HG02759 (cell line): ENCODE results near the gene CMTM7.
"Not testable (repeated sequence)": the region's sequence is repeated elsewhere in the genome, so short reads cannot be mapped to it uniquely, and the experiment has no call there.

ENCODE experiments used
- ATAC-seq: cut with Tn5 transposase; IDR thresholded peaks from one replicate; pipeline ENCODE4 v1.9.1; 2021; ENCODE audit warnings: mild to moderate bottlenecking, moderate library complexity; ENCODE audit not compliant: unreplicated experiment

Gene CMTM7

DNA sequence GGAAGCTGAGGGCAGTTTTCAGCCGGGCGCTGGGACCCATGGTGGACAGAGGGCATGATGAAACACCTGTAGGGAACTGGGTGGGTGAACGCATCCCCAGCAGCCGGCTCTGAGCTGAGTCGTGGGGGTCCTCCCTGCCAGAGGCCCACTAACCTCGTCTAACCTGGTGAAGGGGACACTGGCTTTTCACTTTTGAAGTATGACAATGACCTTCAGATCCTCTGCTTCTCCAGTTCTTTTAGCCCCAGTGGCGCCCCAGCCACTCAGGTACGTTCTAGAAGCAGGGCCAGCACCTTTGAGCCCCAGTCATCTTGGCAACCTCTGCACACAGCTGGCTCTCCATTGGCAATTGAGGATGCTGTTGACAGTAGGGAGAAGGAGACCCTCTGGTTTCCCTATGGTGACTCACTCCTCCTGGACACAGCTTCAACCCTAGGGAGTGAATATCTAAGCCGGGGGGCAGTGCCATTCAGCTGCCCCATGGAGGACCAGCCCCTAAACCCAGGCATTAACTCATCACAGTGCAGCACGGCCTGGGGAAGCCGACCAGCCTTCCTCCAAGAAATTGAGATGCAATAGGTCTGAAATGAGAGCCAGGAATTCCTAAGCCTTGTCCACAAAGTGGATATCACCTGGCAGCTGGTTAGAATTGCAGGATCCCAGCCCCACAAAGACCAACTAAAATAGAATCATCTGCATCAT is 64.9 kb downstream of the CMTM7 start:
- no peak for ATAC-seq

DNA sequence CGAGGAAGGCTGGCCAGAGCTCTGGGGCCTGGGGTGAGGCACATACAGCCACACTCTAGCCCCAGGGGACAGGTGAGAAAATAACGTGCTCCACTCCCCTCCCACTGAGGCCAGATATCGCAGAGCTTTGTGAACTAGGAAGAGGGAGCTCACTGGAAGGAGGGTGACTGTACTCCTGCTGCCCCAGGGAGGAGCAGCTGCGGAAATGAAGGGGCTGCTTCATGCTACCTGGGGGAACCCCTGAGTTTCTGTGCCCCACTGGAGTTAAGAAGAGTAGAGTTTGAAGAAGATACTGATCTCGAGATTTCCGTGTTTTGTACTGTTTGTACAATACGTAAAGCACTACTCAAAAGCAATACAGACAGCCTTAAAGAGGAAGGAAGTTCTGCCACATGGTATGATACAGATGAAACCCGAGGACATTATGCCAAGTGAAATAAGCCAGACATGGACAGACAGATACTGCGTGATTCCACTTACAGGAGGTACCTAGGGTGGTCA is 66.4 kb downstream of the CMTM7 start:
- peak; percentile 29 for ATAC-seq

DNA sequence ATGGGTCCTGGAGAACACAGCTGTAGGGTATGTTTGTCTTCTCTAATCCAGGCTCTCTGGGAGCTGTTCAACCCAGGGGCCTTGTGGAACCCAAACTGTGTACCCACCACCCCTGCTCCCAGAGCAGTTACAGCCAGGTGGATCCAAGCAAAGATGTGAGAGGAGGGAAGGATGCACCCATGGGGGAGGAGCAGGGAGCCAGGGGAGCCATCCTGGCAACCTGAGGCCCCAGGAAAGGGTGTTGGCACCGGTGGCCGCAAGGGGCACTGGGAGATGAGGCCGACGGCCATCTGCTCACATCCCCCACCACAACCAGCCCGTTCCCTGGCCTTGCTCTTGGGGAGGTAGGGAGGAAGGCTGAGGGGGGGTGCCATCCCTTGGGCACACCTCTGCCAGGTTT is 67.8 kb downstream of the CMTM7 start:
- no peak for ATAC-seq

DNA sequence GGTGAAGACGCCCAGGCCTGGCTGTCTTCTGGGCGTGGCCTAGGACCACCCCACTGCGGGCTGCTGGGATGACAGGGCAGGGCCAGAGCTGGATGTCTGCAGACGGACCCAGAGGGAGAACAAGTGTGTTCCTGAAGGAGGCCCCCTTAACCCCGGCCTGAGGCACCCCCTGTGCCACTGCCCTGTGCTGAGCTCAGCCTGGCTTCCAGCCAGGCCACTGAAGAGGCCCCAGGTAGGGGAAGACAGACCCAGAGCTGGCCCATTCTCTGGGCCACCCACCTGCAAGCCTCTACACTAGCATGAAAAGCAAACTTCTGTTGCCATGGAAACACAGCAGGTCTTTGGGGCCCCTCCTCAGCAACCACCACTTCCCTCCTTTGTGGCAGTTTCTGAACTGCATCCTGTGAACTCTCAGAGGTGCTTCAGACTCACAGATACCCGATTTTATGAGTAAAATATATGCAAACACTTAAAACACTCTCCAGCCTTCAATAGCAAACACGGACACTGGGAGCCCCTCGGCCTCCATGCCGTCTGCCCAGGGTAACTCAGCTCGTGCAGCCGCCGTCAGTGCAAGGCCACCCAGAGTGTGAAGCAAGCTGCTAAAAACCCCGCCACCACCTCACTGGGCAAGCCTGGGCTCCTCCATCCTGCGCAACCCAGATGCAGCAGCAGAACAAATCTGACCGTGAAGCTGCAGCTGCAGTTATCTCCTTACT is 68.5 kb downstream of the CMTM7 start:
- peak; percentile 81 for ATAC-seq

DNA sequence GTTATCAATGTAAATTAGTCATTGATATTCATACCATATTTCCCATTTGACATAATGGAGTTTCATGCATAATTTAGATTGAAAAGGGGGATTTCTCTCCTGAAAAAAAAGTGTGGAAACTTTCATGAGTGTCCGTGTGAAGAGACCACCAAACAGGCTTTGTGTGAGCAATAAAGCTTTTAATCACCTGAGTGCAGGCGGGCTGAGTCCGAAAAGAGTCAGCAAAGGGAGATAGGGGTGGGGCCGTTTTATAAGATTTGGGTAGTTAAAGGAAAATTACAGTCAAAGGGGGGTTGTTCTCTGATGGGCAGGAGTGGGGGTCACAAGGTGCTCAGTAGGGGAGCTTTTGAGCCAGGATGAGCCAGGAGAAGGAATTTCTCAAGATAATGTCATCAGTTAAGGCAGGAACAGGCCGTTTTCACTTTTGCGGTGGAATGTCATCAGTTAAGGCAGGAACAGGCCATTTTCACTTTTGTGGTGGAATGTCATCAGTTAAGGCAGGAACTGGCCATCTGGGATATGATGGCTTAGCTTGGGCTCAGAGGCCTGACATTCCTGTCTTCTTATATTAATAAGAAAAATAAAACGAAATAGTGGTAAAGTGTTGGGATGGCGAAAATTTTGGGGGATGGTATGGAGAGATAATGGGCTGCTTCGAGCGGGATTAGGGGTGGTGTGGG is 69.3 kb downstream of the CMTM7 start:
- ATAC-seq = not testable (repeated sequence)

DNA sequence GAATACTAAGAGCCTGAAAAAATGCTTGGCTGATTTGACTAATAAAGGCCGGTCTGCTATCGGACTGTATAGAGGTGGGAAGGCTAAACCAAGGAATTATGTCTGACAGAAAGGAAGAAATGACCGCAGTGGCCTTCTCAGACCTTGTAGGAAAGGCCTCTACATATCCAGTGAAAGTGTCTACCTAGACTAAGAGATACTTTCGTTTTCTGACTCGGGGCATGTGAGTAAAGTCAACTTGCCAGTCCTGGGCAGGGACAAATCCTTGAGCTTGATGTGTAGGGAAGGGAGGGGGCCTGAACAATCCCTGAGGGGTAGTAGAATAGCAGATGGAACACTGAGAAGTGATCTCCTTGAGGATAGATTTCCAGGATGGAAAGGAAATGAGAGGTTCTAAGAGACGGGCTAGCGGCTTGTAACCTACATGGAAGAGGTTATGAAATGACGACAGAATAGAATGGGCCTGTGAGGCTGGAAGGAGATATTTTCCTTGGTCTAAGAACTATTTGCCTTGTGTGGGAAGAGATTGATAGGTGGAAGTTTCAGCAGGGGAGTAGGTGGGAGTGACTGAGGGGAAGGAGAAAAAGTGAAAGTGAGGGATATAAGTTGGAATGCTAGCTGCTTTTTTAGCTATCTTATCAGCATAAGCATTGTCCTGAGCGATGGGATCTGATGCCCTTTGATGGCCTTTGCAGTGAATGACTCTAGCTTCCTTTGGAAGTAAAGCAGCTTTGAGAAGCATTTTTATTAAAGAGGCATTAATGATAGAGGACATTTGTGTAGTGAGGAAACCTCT is 70.7 kb downstream of the CMTM7 start:
- not testable (repeated sequence) for ATAC-seq

DNA sequence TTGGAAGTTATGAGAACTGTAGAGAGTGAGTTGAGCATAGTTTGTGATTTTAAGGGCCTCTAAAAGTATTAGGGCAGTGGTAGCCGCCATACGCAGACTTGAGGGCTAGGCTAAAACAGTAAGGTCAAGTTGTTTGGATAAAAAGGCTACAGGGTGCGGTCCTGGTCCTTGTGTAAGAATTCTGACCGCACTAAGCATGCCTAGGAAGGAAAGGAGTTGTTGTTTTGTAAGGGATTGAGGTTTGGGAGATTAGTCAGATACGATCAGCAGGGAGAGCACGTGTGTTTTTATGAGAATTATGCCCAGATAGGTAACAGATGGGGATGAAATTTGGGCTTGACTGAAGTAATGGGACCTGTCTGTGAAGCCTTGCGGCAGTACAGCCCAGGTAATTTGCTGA is 71.8 kb downstream of the CMTM7 start:
- ATAC-seq = not testable (repeated sequence)

DNA sequence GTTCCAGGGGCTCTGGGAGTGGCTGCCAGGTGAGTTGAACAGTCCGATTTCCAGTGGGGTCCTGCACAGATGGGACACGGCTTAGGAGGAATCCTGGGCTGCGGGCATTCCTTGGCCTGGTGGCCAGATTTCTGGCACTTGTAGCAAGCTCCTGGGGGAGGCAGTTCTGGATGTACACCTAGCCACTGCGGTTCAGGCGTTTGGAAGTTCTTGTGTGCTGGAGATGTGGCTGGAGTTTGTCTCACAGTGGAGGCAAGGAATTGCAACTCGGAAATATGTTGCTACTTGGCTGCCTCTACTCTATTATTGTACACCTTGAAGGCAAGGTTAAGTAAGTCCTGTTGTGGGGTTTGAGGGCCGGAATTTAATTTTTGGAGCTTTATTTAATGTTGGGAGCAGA is 73.1 kb downstream of the CMTM7 start:
- ATAC-seq = not testable (repeated sequence)

DNA sequence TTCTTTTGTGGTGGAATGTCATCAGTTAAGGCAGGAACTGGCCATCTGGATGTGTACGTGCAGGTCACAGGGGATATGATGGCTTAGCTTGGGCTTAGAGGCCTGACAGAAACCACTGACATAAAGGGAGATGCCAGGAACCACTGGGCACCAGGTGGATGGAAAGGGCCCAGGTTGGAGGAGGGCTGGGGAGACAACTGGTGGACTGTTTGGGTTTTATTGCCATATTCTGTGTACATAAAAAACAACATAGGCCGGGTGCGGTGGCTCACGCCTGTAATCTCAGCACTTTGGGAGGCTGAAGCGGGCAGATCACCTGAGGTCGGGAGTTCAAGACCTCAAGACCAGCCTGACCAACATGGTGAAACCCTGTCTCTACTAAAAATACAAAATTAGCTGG is 75.2 kb downstream of the CMTM7 start:
- ATAC-seq = not testable (repeated sequence)

DNA sequence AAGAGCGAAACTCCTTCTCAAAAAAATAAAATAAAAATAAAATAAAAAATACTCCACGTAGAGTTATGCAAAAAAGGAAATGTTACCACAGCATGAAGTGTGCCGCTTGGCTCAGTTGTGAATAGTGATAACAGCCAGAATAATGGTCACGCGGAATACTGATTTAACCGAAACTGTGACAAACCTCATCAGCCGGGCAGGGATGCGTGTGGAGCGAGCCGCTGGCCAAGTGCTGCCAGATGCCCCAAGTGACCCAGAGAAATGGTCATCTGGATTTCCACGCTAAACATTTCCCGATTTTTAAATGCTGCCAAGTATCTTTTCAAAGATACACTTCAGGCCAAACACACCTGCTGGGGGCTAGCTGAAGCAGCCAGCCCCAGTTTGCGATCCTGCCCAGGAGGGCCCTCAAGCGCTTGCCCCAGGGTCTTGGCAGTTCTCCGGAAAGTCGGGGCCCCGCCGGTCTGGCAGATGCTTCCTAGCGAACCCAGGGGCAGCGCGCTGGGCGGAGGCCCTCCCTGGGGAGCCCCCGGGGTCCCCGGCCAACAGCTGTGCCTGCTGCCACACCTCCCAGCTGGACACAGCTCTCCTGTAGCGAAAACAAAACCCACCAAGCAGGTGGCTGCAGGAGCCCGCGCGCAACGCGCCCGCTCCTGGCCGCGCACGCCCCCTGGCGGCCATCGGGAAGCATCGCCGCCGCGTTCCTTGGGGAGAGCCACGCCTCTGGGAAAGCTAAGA is 75.8 kb downstream of the CMTM7 start:
- peak; percentile 68 for ATAC-seq

DNA sequence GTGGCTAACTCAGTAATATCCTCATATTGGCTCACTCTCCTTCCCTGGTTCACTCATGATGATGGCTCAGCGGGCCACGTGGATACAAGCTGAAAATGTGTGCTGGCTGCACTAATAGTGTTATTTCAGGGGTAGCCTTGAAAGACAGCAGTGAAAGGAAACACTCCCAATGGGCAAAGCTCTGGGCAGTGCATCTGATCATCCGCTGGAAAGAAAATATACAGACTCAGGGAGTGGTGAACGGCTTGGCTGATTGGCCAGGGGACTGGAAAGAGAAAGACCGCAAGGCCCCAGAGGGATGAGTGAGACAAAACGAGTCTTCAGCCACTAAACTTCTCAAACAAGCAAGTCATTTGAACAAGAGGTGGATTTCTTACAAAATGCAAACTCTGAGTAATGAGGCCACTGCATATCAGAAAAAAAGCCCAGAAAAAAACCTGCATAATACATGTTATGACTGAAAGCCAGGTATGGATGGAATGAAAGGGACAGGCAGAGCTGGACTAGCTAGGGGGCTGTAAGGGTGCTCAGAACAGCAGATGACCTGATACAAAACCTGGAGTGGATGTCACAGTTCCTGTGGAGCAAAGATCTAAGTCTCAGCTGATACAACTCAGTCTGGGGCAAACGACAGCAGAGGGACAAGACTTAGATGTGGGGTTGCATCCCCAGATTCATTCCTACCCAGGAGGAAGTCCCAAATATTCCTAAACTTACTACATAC is 77.7 kb downstream of the CMTM7 start:
- peak; percentile 47 for ATAC-seq

DNA sequence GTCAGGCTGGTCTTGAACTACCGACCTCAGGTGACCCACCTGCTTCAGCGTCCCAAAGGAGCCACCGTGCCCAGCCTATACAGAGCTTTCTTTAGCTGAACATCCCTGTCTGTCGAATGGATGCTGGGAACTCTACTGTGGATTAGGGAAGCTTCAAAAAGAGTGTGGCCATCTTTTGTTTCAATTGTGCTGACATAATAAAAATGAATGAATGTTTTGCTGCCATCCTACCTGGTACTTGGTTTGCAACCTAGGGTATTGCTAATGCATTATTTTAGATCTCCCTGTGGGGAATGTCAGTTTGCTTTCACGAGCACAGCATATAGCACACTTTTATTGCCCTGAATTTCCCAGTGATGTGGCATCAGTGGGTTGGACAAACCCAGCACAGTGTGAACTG is 78.7 kb downstream of the CMTM7 start:
- ATAC-seq = no peak

DNA sequence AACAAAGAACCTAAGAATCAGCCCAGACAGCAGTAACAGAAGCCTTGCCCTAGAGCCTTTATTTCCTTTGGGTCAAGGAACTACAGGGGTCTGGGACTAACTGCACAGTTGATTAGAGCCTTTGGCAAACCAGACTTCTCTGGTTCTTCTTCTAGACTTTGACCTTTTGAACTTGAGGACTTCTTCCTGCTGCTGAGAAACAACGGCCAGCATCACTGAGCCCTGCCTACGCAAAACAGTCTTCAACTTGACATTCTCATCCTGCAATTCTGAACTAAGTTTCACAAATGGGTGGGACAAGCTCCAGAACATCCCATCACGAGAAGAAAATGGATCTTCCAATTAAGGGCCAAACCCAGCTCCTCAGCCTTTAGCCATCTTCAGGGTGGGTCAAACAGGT is 79.6 kb downstream of the CMTM7 start:
- ATAC-seq = no peak

DNA sequence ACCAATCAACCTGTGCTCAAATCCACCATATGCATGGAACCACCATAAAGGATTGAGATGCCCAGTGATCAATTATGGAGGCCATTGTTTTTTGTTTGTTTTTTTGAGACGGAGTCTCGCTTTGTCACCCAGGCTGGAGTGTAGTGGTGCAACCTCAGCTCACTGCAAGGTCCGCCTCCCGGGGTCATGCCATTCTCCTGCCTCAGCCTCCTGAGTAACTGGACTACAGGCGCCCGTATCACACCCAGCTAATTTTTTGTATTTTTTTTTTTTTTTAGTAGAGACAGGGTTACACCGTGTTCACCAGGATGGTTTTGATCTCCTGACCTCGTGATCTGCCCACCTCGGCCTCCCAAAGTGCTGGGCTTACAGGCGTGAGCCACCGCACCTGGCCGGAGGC is 80.5 kb downstream of the CMTM7 start:
- not testable (repeated sequence) for ATAC-seq

DNA sequence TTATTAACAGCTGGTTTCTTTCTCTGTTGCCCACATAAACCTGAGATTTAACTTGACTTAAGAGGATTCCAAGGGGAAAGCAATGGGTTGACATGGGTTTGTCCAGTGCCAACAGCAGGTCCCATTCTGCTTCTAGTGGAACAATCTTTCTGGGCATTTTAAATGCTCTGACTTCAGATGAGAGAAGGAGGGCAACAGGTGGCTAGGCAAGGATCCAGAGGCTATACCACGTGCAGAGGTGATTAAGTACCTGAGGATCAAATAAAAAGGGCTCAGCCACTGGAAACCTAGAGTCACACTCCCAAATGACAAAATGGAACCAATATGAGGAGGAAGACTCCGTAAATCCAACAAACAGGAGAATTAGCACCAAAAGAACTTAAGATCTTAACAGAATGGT is 82.5 kb downstream of the CMTM7 start:
- ATAC-seq = no peak

DNA sequence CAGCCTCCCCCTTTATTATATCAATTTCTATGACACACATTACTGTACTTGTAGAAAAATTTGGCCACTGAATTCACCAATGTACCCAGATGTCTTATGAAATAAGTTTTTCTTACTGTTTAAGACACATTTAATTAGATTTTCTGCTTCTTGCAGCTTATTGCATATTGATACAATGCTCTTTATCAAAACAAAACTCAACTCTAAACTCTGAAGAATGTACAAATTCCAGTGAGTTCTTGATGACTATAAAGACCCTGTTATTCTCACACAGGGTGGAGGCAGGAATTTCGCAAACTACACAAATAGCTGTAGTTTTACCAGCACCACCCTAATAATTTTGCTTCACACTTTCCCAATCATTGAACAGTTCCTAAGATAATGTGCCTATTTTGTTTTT is 89.0 kb downstream of the CMTM7 start:
- ATAC-seq = no peak

DNA sequence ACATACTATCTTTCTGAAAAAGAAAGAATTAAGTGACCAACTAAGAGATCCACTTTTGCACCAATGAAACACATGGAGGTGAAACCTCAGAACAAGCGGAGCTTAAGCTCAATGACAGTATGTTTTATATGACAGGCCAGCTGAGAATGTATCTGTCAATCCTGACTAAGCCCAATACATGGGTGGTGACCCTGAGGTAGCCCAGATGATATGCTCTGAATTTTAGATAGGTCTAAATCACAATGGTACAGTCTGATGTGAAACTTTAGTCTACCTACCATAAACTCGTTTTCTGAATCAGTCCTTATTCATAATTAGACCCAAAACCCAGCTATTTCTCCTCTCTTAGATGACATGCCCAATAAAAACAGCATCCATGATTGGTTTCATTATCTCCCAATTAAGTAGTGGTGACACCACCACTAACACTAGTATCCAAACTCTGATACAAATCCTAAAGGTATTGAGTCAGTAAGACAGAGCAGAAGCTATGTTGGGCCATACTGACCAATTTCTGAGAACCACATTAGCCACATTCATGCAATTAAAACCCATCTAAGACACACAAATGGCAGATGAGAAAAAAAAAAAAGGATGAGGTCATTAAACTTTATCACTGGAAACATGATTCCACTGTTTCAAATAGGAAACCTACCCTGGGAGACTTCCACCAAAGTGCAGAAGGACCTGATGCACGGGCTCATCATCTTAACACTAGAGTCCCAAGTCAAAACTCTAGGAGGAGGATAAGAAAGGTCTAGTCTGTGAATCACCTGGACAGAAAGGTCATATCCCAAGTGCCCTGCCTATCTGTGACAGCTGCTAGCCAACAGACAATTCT is 90.4 kb downstream of the CMTM7 start:
- ATAC-seq = no peak

DNA sequence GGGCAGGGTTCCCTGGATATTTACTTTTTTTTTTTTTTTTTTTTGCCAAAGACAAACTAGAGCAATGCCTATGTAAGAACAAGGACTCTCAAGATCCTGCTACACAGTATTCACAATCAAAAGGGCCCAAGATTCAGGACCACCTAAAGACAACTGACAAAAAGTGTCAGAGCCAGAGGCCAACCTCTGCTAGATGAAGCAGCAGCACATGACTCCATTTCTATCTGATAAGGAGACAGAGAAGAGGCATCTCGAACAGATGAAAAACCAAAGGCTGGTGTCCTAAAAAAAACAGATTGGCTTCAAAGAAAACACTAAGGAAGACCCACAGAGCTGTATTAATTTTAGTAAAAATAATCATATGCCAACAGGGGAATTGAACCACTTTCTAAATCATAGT is 91.0 kb downstream of the CMTM7 start:
- ATAC-seq = no peak

DNA sequence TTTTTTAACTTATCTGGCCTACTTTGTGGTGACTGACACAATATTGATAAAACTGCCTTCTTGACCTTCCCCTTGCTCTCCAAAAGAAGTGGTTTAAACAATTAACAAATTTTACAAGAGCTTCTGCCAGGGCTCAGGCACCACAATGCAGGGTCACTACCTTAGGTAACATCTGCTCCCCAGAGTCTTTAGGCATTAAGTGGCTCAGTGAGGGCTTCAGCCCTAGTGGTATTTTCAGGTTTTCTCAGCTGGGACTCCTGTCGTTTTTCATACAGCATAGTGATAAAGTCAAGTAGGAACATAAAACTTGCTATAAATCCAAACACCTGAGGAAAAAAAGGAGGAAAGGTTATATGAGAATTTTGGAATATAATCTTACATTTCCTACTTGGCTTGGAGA is 92.1 kb downstream of the CMTM7 start:
- no peak for ATAC-seq
